GM21825 (cell line): ENCODE measurements around the gene CD27.

ENCODE experiments used
- ATAC-seq: cut with Tn5 transposase; IDR thresholded peaks from one replicate; pipeline ENCODE4 v1.9.1; 2021; ENCODE audit warnings: mild to moderate bottlenecking, moderate library complexity; ENCODE audit not compliant: unreplicated experiment

The CD27 gene

DNA sequence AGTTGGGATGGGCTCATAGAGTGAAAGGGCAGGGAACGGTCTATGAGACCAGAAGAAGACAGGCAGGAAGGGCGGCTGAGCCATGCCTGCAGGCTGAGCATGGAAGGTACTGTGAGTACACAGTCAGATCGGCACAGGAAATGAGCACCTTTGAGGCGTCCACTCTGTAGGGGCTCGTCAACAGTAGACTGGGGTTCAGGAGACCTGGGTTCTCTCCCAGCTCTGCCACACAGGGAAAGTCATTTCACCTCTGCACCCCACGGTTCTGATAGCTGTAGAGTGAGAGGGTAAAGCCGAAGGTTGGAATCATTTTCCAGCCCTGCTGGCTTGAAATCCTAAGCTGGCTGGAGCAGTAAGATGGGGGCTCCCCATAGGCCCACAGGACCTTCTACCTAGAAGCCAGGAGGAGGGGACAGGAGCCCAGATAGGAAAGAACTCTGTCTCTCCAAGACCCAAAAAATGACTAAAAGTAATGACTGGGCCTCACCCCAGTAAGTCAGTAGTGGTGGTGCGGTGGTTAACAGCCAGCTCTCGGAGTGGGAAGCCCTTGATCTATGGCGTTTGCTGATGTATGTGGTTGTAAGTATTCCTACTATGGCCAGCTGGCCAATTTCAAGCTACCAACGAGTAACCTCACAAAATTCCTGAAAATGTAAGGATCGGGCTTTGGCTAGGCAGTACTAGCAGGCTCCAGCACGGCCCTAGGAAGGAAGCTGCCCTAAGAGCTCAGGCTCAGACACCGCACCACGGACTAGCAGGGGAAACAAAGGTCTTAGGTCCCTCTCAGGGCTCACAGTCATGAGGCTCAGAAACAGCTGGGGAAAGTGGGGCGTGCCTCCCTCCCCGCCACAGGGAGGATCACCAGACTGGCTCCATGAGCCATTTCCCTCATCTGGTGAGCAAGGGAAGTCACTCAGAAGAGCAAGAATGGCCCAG is 10.3 kb upstream of the CD27 start:
- ATAC-seq, result no peak

DNA sequence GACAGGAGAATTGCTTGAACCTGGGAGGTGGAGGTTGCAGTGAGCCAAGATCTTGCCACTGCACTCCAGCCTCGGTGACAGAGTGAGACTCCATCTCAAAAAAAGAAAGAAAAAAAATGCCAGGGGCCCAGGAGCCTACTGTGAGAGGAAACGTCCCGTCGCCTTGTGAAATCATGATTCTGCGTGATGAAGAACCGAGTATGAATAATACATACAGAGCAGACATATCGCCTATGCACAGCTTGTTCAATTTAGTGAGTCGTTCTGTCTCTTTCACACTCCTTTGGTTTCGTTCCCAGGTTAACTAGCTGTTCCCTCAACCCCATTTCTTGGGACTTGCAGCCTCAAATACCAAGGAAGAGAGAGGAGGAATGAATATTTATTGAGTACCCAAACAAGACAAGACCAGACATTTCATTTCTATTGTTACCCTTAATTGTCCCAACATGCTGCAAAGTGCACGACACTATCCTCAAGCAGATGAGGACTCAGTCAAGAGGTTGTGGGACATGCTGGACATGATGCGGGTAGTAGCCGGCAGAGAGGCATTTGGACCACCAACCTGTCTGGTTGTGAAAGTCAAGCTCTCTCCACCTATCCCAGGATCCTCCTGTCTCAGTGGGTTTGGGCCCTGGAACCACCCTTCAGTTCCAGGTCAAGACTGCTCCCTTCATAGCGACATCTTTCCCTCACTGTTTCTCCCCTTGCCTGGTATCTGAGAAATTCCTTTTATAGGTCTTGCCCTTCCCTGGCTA is 8.6 kb upstream of the CD27 start:
- ATAC-seq, result no peak

DNA sequence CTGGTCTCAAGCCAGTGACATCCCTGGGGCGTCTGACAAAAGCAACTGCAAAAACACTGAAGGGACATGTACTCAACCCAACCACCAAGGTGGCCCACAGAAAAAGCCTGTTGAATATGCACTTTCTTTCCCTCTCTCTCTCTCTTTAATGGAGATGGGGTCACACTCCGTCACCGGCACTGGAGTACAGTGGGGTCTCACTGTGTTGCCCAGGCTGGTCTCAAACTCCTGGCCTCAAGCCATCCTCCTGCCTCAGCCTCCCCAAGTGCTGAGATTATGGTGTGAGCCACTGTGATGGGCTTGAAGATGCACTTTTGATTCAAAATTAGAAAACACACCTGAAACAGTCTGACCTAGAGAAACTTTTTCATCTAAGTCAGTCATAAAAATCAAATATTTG is 7.2 kb upstream of the CD27 start:
- no peak for ATAC-seq

DNA sequence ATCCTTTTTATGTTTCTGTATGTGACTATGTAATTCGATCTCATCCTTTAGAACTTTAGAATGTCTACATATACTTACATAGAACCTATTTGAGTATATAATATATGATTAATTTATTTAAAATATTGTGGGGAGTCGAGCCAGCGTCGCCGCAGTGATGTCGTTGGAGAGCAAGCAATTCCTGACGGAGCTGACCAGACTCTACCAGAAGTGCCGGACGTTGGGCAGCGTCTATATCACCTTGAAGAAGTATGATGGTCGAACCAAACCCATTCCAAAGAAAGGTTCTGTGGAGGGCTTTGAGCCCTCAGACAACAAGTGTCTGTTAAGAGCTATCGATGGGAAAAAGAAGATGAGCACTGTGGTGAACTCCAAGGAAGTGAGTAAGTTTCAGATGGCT is 6.4 kb upstream of the CD27 start:
- no peak for ATAC-seq

DNA sequence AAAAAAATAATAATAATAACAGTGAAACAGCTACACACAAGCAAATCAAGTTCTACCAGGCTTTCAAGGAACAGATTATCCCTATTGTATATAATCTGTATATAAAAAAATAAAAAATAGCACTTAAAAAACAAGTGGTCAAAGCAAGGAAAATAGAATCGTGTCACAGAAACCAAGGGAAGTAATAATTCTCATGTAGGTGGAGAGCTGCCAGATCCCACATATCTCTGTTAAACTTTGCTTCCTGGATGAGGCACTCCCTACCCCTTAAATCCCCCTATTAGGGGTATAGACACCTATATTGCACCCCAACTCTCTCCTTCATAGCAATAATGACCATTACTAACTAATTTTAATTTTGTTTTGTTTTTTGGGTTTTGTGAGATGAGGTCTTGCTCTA is 4.4 kb upstream of the CD27 start:
- ATAC-seq, result no peak

DNA sequence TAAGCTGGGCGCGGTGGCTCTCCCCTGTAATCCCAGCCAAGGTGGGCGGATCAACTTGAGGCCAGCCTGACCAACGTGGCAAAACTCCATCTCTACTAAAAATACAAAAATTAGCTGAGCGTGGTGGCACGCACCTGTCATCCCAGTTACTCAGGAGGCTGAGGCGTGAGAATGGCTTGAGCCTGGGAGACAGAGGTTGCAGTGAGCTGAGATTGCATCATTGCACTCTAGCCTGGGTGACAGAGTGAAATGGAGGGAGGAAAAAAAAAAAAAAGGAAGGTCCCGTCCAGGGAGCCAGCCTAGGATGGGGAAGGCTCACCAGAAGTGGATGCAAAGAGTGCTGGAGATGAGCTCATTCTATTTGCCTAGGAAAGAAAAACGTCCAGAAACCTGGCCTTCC is 1.9 kb upstream of the CD27 start:
- ATAC-seq, result no peak

DNA sequence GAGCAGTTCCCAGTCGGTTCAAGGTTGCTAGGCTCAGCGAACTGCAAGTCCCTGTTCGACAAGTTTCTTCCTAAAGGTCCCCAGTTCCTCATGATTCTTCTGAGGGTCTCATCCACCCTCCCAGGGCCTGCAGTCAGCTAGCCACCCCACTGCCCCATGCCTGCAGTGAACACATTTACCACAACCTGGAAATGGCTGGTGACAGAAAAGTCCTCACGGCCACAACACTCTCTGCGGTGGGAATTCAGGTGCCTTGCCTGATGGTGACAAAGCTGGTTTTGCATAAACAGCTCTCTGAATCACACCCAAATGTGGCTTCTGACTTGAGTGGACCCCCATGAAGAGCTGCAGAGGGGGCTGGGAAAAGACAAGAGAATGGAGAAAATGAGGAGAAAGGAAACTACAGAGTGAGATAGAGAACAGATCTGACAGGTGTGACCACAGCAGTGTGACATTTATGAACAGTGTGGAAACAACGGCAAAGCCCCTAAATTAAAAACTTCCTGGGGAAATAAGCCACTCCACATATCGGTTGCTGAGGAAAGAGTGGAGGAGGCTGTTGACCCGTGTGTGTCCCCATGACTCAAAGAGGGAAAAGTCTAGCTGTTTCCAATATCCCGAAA is 1.3 kb upstream of the CD27 start:
- peak; percentile 39 for ATAC-seq

DNA sequence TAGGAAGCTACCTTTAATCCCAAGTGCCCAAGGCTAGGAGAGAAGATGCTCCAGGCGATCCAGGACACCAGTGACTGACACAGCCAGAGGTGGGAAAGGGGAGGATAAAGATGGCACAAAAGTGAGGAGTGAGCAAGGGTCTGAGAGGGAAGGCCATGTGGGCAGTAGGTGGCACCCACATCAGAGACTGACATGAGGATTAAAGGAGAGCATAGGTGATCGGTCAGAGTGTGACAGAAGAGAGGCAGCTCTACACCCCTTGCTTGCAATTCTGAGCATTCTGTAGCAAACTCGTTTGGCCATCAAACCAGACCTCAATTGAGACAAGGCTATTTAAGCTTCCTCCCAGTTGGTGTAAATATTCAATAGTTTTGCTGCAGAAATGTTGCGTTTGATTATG is 724 bp upstream of the CD27 start:
- no peak for ATAC-seq

DNA sequence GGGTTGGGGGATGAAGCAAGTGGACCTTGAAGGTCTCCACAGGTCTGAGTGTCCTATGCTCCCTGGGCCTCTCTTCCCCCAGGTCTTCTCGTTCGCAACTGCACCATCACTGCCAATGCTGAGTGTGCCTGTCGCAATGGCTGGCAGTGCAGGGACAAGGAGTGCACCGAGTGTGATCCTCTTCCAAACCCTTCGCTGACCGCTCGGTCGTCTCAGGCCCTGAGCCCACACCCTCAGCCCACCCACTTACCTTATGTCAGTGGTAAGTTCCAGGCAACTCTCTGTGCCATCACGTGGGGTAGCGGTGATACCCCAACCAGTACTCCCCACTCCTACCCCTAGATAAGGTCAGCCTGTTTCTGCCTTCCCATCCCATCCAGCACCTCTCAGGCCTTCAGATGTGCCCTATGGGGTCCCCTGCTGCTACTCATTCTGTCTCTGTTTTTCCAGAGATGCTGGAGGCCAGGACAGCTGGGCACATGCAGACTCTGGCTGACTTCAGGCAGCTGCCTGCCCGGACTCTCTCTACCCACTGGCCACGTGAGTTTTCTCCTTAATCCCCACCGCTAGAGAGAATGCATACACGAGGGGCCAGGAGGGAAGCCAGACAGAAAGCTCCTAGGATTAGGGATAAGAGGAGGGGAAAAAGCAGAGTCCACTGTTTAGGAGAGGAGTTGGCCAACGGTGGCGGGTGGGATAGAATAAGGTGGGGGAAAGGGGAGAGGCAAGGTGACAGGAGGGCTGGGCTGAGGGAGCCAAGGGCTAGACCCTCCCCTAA is 5.5 kb downstream of the CD27 start:
- no peak for ATAC-seq

DNA sequence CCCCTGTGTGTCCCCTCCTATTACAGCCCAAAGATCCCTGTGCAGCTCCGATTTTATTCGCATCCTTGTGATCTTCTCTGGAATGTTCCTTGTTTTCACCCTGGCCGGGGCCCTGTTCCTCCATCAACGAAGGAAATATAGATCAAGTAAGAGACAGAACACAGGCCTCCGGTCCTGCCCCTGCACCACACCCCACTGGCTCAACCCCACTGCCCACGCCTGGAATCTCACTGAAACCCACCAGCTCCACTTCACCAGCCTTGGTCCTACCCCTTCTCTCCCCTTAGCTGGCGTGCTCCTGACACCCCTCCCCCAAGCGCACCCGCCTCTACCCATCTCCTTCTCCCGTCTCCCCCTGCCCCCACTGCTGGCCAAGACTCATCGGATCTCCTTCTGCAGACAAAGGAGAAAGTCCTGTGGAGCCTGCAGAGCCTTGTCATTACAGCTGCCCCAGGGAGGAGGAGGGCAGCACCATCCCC is 6.2 kb downstream of the CD27 start:
- ATAC-seq, result no peak

DNA sequence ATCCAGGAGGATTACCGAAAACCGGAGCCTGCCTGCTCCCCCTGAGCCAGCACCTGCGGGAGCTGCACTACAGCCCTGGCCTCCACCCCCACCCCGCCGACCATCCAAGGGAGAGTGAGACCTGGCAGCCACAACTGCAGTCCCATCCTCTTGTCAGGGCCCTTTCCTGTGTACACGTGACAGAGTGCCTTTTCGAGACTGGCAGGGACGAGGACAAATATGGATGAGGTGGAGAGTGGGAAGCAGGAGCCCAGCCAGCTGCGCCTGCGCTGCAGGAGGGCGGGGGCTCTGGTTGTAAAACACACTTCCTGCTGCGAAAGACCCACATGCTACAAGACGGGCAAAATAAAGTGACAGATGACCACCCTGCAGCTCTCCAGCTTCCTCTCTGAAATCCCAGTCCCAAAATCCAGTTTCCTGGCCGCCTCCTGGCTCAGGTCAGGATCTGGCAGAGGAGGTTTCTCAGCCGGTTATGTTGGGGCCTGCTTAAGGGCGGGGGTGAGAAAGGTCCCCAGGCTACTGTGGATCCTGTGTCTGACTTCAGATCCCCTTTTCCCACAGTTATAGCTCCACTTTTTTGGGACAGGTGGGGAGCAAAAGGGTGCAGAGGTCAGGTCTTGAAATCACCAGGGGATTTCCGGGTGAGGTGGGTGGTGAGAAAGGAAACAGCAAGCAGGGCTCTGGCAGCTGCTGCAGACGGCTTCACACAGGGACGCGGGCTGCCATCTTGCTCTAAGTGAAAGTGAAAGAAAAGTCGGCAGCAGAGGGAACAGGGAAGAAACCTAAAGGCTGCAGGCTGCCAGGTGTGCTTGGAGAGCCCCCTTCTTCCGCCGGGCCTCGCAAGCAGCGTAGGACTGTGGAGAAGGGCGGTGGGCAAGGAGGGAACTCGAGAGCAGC is 6.8 kb downstream of the CD27 start, which contains the start of gene TAPBPL:
TSS of gene TAPBPL (plus strand) at position 695 of the 897 bp plus-strand sequence. CDS start 207 bp downstream, outside the sequence.
- ATAC-seq, result peak; percentile 66

DNA sequence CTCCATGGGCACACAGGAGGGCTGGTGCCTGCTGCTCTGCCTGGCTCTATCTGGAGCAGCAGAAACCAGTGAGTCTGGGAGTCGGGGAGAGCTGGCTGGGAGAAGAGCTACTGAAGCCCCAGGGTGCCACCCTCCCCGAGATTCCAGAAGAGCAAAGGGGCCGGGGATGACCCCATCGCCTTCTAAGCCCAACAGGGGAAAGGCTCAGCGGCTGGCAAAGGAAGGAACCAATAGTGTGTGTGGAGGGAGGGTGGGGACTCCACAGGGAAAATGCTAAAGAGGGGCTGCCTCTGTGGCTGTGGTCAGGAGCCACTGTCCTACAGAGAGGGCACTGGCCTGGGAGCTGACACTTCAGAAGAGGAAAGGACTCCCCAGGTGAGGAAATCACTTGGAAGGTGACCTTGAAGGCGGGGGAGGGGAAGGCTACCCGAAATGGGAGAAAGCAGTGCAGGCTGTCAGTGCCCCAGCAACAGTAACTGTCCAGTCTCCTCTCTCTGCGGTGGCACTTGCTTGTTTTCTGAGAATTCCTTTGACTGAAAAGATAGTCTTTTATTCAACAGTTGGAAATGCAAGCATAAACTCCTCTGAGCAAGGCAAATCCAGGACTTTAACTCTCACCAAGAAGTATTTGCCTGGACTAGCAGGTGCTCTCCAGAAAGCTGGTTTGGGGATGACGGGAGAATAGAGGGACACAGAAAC is 7.6 kb downstream of the CD27 start:
- ATAC-seq, result no peak

DNA sequence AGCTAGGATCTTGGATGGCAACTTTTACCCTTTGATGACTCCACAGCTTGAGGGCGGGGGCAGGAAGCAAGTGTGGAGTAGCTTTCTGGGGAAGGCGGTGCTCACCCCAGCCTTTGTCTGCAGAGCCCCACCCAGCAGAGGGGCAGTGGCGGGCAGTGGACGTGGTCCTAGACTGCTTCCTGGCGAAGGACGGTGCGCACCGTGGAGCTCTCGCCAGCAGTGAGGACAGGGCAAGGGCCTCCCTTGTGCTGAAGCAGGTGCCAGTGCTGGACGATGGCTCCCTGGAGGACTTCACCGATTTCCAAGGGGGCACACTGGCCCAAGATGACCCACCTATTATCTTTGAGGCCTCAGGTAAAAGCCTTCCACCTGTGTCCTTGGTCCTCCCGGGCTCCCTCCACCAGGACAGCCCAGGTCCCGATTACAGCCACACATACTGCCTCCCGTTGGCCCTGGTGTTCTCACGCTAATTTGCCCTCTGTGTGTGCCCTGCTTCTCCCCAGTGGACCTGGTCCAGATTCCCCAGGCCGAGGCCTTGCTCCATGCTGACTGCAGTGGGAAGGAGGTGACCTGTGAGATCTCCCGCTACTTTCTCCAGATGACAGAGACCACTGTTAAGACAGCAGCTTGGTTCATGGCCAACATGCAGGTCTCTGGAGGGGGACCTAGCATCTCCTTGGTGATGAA is 8.3 kb downstream of the CD27 start:
- ATAC-seq, result no peak

DNA sequence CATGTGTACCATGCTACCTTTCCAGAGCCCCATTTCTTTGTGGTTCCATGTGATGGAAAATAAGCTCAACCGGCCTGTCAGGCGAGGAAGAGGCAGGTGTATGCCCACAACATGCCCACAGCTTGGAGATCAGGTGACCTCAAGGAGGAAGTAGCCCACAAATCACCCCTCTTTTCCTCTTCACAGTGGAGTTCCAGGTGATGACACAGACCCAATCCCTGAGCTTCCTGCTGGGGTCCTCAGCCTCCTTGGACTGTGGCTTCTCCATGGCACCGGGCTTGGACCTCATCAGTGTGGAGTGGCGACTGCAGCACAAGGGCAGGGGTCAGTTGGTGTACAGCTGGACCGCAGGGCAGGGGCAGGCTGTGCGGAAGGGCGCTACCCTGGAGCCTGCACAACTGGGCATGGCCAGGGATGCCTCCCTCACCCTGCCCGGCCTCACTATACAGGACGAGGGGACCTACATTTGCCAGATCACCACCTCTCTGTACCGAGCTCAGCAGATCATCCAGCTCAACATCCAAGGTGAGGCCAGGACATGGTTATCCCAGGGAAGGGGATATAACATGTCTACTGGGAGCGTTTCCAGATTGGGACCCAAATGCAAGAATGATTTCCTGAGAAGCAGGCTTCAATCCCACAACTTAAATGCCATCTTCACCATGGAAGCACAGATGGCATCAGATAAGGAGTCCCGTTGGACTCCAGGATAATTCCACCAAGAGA is 12.6 kb downstream of the CD27 start:
- ATAC-seq, result no peak

DNA sequence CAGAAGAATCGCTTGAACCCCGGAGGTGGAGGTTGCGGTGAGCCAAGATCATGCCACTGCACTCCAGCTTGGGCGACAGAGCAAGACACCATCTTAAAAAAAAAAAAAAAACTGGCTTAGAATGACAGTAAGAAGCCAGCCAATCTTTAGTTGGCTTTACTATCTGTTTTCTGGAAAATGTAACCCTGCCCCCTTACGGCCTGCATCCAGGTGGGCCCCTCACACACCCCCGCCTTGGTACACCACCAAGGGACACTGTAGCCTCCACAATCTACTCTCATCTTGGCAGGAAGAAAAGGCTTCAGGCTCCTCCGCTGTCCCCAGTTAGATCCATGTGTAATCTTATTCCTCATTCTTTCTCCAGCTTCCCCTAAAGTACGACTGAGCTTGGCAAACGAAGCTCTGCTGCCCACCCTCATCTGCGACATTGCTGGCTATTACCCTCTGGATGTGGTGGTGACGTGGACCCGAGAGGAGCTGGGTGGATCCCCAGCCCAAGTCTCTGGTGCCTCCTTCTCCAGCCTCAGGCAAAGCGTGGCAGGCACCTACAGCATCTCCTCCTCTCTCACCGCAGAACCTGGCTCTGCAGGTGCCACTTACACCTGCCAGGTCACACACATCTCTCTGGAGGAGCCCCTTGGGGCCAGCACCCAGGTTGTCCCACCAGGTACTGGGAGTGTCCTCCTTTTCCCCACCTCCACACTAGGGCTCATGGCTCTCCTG is 13.7 kb downstream of the CD27 start:
- no peak for ATAC-seq

DNA sequence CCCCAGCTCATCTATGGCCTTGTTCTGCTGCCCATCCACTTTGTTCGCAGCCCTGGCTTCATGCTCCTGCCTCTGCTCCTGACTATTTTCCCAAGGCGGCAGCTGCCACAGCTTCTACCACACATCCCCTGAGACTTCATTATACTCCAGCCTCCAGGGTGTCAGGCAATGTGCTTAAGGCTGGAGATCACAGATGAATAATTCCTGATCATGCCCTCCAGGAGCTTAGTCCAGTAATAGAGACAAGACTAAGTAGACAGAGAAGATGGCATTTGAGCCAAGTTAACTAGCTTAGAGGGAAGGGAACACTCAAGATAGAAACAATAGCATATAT is 14.2 kb downstream of the CD27 start:
- no peak for ATAC-seq

DNA sequence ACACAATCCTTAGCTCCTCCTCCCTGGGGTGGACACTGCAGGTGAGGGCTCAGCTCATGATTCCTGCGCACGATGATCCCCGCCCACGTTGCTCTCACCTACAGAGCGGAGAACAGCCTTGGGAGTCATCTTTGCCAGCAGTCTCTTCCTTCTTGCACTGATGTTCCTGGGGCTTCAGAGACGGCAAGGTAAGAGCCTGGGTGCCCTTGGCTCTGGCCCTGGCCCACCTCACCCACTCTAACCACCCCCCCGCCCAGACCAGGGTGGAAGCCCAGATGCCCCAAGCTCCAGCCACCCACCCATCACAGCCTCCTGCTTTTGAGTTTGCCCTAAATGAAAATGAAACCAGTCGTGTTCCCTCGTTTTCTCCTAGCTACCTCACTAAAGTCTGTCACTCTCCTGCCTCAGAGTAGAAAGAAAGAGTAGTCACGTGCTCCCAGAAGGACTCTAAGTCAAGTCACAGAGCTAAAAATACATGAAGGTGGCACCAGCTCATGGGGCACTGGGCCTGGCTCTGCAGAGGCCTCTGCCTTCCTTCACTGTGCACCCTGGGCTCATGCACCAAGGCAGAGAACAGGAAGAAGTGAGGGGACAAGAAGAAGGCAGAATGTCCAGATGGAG is 16.1 kb downstream of the CD27 start:
- ATAC-seq, result no peak
